Endothelial cell of umbilical vein (primary cell): ENCODE data around the gene SLC2A8. TPM values are rescaled to one million over a fixed set of nuclear protein-coding genes. Genes with fewer than 3 reads are reported as not detected.

Experiments
- BruUV-seq: library from RNA; stranded (reverse); fragments of 400-500 nt; replicated peaks from 2 replicates; lab custom pipeline; 2021; lab: Mats Ljungman, UMichigan
- CTCF ChIA-PET: fragments of 300-600, 350-600 bp; sonication (Branson Sonifier 250); formaldehyde crosslinking; loops from one replicate; lab custom pipeline; 2021; ENCODE audit warnings: antibody characterized with exemption, inconsistent platforms; lab: Charles Lee
- POLR2A ChIA-PET: fragments of 300-600, 350-600 bp; sonication (Branson Sonifier 250); formaldehyde crosslinking; loops from one replicate; lab custom pipeline; 2021; ENCODE audit warnings: antibody characterized with exemption, inconsistent platforms; lab: Charles Lee
- DNase-seq: peaks from one replicate; pipeline ENCODE4 v3.0.0-alpha.2; 2011; ENCODE audit warnings: low read depth, low spot score
- FAIRE-seq: peaks from 2 replicates; lab custom pipeline; 2011; peaks lifted over from hg19 to GRCh38; lab: Jason Lieb, UNC
- H2AFZ ChIP-seq: 2 replicates; pipeline ENCODE4 v1.6.0; 2012; ENCODE audit warnings: low read depth, low read length, control low read depth, inconsistent platforms
- H3K27ac ChIP-seq: 2 replicates; pipeline ENCODE4 v1.5.1; 2011; ENCODE audit warnings: low read depth, mild to moderate bottlenecking, control low read depth, low read length, moderate library complexity; ENCODE audit not compliant: insufficient read depth
- H3K27me3 ChIP-seq, 2 experiments: 2 replicates each; pipeline versions ENCODE4 v1.6.0 to v1.6.1; 2011; ENCODE audit warnings: low read length in 2 of 2, mixed read lengths in 1 of 2; ENCODE audit not compliant: control insufficient read depth in 2 of 2, insufficient read depth in 2 of 2
- H3K36me3 ChIP-seq, 2 experiments: 2 replicates in 1 of 2; 3 replicates in 1 of 2; pipeline ENCODE4 v1.5.1; 2011; ENCODE audit warnings: low read length in 2 of 2, mild to moderate bottlenecking in 1 of 2, moderate library complexity in 1 of 2; ENCODE audit not compliant: control insufficient read depth in 2 of 2, insufficient read depth in 2 of 2; ENCODE audit errors: extremely low read depth in 1 of 2
- H3K4me1 ChIP-seq: 3 replicates; pipeline ENCODE4 v1.5.1; 2011; ENCODE audit warnings: mild to moderate bottlenecking, low read length; ENCODE audit not compliant: control insufficient read depth, insufficient read depth; ENCODE audit errors: extremely low read depth
- H3K4me2 ChIP-seq: 2 replicates; pipeline ENCODE4 v1.6.1; 2011; ENCODE audit warnings: low read length, control low read depth, mixed read lengths; ENCODE audit not compliant: insufficient read depth
- H3K4me3 ChIP-seq, 3 experiments: fragments of 200-600 bp in 1 of 3; sonication (generic), shearing (Covaris generic) in 1 of 3; replicated peaks in 1 of 3; 2 replicates each; pipeline ENCODE4 v1.5.1; 2011 to 2016; ENCODE audit warnings: control low read depth in 3 of 3, low read length in 3 of 3, mild to moderate bottlenecking in 2 of 3, inconsistent platforms in 1 of 3, low read depth in 1 of 3, moderate library complexity in 1 of 3; ENCODE audit not compliant: insufficient read depth in 1 of 3
- H3K79me2 ChIP-seq: 2 replicates; pipeline ENCODE4 v1.6.0; 2012; ENCODE audit warnings: low read length, inconsistent platforms; ENCODE audit not compliant: control insufficient read depth, insufficient read depth
- H3K9ac ChIP-seq: replicated peaks from 2 replicates; pipeline ENCODE3; 2011; ENCODE audit warnings: low read length, control low read depth; ENCODE audit not compliant: insufficient read depth; ENCODE audit errors: extremely low read depth
- H3K9me1 ChIP-seq: replicated peaks from 3 replicates; pipeline ENCODE4 v1.6.0; 2011; ENCODE audit warnings: mild to moderate bottlenecking, low read length; ENCODE audit not compliant: control insufficient read depth, insufficient read depth; ENCODE audit errors: extremely low read depth
- H3K9me3 ChIP-seq: replicated peaks from 2 replicates; pipeline ENCODE4 v1.5.1; 2012; ENCODE audit warnings: low read length, inconsistent platforms; ENCODE audit not compliant: control insufficient read depth, insufficient read depth
- H4K20me1 ChIP-seq: replicated peaks from 2 replicates; pipeline ENCODE3; 2011; ENCODE audit warnings: mild to moderate bottlenecking, low read length; ENCODE audit not compliant: control insufficient read depth, insufficient read depth; ENCODE audit errors: extremely low read depth
- EZH2 ChIP-seq: IDR thresholded peaks from 2 replicates; pipeline ENCODE4 v1.6.1; 2012; ENCODE audit warnings: borderline replicate concordance, low read depth, mild to moderate bottlenecking, moderate library complexity, low read length, inconsistent platforms; ENCODE audit not compliant: severe bottlenecking
- GATA2 ChIP-seq: IDR thresholded peaks from 2 replicates; pipeline ENCODE4 v1.7.0; 2011; ENCODE audit warnings: low read depth, mild to moderate bottlenecking, moderate library complexity, mixed read lengths, low read length; ENCODE audit not compliant: insufficient read length, insufficient read depth
- MYC ChIP-seq: IDR thresholded peaks from one replicate; pipeline ENCODE4 v1.6.1; 2011; ENCODE audit warnings: mild to moderate bottlenecking, low read depth, low read length
- POLR2A ChIP-seq: IDR thresholded peaks from 2 replicates; pipeline ENCODE4 v1.6.1; 2012; ENCODE audit warnings: low read depth, mild to moderate bottlenecking, control low read depth, low read length
- POLR2AphosphoS5 ChIP-seq: IDR thresholded peaks from 2 replicates; pipeline ENCODE4 v1.6.1; 2012; ENCODE audit warnings: low read depth, mild to moderate bottlenecking, control low read depth, low read length, moderate library complexity; ENCODE audit not compliant: insufficient read depth
- dilution Hi-C: fragments of 300-500 bp; cut with MboI; formaldehyde crosslinking; loops from one replicate; pipeline ENCODE4 v1.15.0; 2019; ENCODE audit warnings: low sequenced_read_pairs; ENCODE audit not compliant: extremely low pct_ligation_motif_present
- intact Hi-C: fragments of 100-400 bp; cut with micrococcal nuclease; formaldehyde crosslinking; loops from one replicate; pipeline ENCODE4 v1.10.0; 2022
- polyA plus RNA-seq, 4 experiments: library from polyadenylated mRNA; depleted of rRNA in 3 of 4; stranded (reverse) in 3 of 4; unstranded in 1 of 4; fragments of >200 nt; gene quantifications; 2 replicates each; pipeline versions ENCODE4 v1.2.1 to v1.2.3, GENCODE V29; 2011 to 2012; ENCODE audit warnings: missing spikeins in 1 of 4
- total RNA-seq: library from RNA; stranded (reverse); gene quantifications from 2 replicates; pipeline ENCODE4 v1.2.3, GENCODE V29; 2021
- TF ChIP-seq, protein P1 (sequence below): IDR thresholded peaks from 2 replicates; pipeline ENCODE4 v1.6.1; 2011; ENCODE audit not compliant: insufficient read depth, insufficient read length

The SLC2A8 gene
- total and polyA plus RNA-seq, 2 donors (not counting 3 experiments of a cell fraction or from before 2014, with no cell fraction given), result 19.3 to 26.1 TPM

DNA sequence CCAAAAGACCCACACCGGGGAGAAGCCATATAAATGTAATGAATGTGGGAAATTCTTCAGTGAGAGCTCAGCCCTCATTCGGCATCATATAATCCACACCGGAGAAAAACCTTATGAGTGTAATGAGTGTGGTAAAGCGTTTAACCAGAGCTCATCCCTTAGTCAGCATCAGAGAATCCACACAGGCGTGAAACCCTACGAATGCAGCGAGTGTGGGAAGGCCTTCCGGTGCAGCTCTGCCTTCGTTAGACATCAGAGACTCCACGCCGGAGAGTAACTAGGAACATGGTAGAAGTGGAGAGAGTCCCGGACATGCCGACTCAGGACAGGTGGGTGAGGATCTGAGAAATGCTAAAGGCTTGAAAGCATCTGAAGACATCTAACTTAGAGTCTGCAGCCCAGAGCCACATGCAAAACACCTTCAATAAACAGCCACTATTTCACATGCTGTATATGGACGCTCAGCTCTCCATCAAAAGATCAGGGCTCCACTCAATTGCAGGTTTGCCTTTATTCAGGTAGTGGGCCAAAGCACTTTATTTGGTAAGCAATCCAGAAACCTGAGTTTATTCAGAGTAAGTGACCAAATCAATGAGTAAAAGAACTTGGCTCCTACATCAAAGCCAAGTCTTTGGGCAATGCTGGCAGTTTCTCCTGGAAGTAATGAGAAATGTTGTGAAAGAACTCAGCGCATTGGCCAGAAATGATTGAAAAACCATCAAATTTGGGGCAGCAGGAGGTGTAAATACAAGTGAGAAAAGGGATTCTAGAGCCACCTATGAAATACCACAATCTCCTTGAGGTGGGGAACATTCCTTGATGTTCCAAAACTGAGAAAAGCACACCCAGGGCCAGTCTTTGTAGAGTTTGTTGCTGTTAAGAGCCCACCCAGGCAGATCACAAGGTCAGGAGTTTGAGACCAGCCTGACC lies 48.2 kb downstream of the SLC2A8 start:
- intact Hi-C loops, result no loop called here
- no peaks in the 10 kb centered on the region for H3K27me3 ChIP-seq
- dilution Hi-C loops, result no loop called here
- POLR2A ChIA-PET, result interaction anchor here (0.6 kb wide), 2 partner anchors 14 to 25 kb away, joined by 3 to 4 read pairs; no protein-coding TSS in a partner anchor
- peaks cover 3% of the 10 kb centered on the region for H3K9me3 ChIP-seq
- BruUV-seq, result TSS peak; percentile 9
- no peak for DNase-seq
- peaks cover 46 to 49% of the 10 kb centered on the region in 2 experiments for H3K36me3 ChIP-seq
- TF ChIP-seq POLR2A, result peak; percentile 50
- no peak for TF ChIP-seq EZH2
- TF ChIP-seq POLR2AphosphoS5, result peak; percentile 25
- CTCF ChIA-PET, result no interaction called here
- no peak overlapping the region for H2AFZ ChIP-seq
- no peak overlapping the region for H3K4me2 ChIP-seq
- no peak overlapping the region for H3K4me3 ChIP-seq
- FAIRE-seq, result no peak
- peaks cover 14% of the 10 kb centered on the region for H3K4me1 ChIP-seq
- no peak overlapping the region for H3K9ac ChIP-seq
- H3K9me1 ChIP-seq, result no peaks in the 10 kb centered on the region
- no peaks in the 10 kb centered on the region for H4K20me1 ChIP-seq
- H3K27ac ChIP-seq, result no peak overlapping the region
- peaks cover 25% of the 10 kb centered on the region for H3K79me2 ChIP-seq

DNA sequence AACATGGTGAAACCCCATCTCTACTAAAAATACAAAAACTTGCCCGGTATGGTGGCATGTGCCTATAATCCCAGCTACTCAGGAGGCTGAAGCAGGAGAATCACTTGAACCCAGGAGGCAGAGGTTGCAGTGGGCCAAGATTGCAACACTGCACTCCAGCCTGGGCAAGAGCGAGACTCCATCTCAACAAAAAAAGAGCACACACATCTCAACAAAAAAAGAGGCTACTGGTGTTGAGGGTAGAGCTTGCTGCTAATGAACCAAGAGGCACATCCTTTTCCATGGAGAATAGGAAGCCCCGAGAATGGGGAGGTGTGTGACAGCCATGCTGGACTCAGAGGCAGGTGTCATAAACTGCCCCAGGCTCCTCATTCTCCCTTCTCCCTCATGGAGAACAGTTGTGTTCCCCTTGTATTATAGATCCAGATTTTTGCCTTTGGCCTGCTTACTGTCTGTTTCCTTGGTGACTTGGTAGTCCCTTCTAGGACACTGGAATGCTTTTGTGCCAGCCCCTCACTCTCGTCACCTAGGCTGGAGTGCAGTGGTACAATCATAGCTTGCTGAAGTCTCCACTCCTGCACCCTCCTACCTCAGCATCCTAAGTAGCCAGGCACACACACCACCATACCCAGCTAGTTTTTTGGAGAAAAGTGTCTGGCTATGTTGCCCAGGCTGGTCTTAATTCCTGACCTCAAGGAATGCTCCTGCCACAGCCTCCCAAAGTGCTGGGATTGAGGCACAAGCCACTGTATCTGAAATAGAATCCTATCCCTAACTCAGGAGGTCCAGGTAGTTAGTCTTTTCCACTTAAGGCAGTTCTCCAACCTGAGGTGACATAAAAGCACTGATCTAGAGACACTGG lies 49.1 kb downstream of the SLC2A8 start:
- H3K4me3 ChIP-seq, result no peak overlapping the region
- no peaks in the 10 kb centered on the region for H3K9me1 ChIP-seq
- no peaks in the 10 kb centered on the region for H3K27me3 ChIP-seq
- H3K9me3 ChIP-seq, result peaks cover 3% of the 10 kb centered on the region
- DNase-seq (no peak), FAIRE-seq (no peak)
- H4K20me1 ChIP-seq, result no peaks in the 10 kb centered on the region
- peaks cover 14% of the 10 kb centered on the region for H3K4me1 ChIP-seq
- peaks cover 33% of the 10 kb centered on the region for H3K79me2 ChIP-seq
- CTCF ChIA-PET, result interaction anchor here (1.3 kb wide), 1 partner anchor 49 kb away, joined by 3 read pairs; the partner anchor contains the start of gene SLC2A8
- POLR2A ChIA-PET, result no interaction called here
- peak; percentile 75 for TF ChIP-seq POLR2AphosphoS5
- TF ChIP-seq, protein P1, sequence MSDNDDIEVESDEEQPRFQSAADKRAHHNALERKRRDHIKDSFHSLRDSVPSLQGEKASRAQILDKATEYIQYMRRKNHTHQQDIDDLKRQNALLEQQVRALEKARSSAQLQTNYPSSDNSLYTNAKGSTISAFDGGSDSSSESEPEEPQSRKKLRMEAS, result no peak
- TF ChIP-seq GATA2, result no peak
- peak; percentile 78 for TF ChIP-seq POLR2A
- TF ChIP-seq MYC, result no peak
- TF ChIP-seq EZH2, result no peak
- H3K4me2 ChIP-seq, result no peak overlapping the region
- H3K27ac ChIP-seq, result no peak overlapping the region
- dilution Hi-C loops, result no loop called here
- intact Hi-C loops, result no loop called here
- no peak overlapping the region for H2AFZ ChIP-seq
- H3K36me3 ChIP-seq, result peaks cover 41% of the 10 kb centered on the region in 2 experiments
- H3K9ac ChIP-seq, result no peak overlapping the region
- no TSS peak for BruUV-seq
